ENCODE measurements around the gene CDC34. TPM values are rescaled to one million over a fixed set of nuclear protein-coding genes. Genes with fewer than 3 reads are reported as not detected.

The CDC34 gene
- total RNA-seq, 1 donor from 2014 or later = 56.6 TPM

DNA sequence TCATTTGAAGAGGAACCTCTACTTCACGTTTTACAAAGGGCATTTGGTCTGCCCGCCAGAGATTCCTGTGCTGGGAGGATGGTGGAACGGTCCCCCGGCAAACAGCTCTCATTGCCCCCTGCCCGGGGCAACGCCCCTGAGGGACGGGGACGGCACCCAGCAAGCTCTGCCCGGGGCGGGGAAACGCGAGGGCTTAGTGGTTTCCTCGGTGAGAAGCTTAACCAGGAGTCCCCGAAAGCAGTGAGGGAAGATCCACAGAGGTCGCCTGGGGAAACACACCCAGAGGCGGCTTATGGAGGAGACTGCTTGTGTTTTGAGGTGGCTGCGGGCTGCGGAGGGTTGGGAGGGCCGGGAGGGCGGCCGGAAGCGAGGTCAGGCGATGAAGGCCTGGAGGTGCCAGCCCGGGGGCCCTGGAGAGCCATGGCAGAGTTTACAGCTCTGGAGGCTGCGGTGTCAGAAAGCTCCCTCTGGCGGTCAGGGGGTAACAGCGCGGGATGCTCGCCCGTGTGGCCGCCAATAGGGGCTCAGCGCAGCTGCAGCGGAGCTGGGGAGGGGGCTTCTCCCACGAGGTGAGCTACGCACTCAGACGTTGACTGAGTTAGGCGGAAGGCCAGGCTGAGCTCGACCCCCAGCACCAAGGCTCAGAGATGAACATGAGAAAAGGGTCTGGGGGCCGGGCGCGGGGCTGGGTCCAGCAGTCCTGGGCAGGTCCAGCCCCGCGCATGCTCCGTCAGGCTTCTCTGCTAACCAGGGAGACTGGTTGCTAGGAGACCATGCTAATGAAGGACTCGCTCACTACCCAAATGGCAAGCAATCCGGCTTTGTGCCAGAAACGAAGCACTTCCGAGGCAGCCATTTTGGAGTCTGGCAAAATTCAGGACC, 24.9 kb upstream of the CDC34 start:
- peak overlapping the region; percentile 98 for H3K4me3 Mint-ChIP-seq
- peak overlapping the region; percentile 100 for H3K27ac Mint-ChIP-seq
- H3K4me1 Mint-ChIP-seq (ENCODE audit: low read depth) = peaks cover 41% of the 10 kb centered on the region
- H3K36me3 Mint-ChIP-seq (ENCODE audit: low read depth) = peaks cover 4% of the 10 kb centered on the region
- peak; percentile 92 for DNase-seq (ENCODE audit: low spot score)
- intact Hi-C loops (cut with micrococcal nuclease) = loop anchor here (1.0 to 5.0 kb wide), 6 partner anchors 17 to 290 kb away; partner anchors contain the start of genes BSG, CDC34, MIER2 and POLRMT
- no peaks in the 10 kb centered on the region for H3K9me3 Mint-ChIP-seq
- no peaks in the 10 kb centered on the region for H3K27me3 Mint-ChIP-seq (ENCODE audit: insufficient read depth)

GRCh38 chr19:507286-508203, 24.0 kb upstream of the CDC34 start, which contains the start of gene TPGS1:
TPGS1 (plus strand) TSS chr19:507497; CDS start chr19:507507, 10 bp downstream.
- H3K27me3 Mint-ChIP-seq (ENCODE audit: insufficient read depth) = no peaks in the 10 kb centered on the region
- no peaks in the 10 kb centered on the region for H3K9me3 Mint-ChIP-seq
- intact Hi-C loops (cut with micrococcal nuclease) = loop anchor here (1.0 to 5.0 kb wide), 6 partner anchors 18 to 289 kb away; partner anchors contain the start of genes BSG, CDC34, MIER2 and POLRMT
- H3K27ac Mint-ChIP-seq = peak within 1 kb of the TSS; percentile 100
- H3K36me3 Mint-ChIP-seq (ENCODE audit: low read depth) = peaks cover 4% of the 10 kb centered on the region
- peaks cover 45% of the 10 kb centered on the region for H3K4me1 Mint-ChIP-seq (ENCODE audit: low read depth)
- DNase-seq (ENCODE audit: low spot score) = peak; percentile 83
- H3K4me3 Mint-ChIP-seq = peak within 1 kb of the TSS; percentile 98

DNA sequence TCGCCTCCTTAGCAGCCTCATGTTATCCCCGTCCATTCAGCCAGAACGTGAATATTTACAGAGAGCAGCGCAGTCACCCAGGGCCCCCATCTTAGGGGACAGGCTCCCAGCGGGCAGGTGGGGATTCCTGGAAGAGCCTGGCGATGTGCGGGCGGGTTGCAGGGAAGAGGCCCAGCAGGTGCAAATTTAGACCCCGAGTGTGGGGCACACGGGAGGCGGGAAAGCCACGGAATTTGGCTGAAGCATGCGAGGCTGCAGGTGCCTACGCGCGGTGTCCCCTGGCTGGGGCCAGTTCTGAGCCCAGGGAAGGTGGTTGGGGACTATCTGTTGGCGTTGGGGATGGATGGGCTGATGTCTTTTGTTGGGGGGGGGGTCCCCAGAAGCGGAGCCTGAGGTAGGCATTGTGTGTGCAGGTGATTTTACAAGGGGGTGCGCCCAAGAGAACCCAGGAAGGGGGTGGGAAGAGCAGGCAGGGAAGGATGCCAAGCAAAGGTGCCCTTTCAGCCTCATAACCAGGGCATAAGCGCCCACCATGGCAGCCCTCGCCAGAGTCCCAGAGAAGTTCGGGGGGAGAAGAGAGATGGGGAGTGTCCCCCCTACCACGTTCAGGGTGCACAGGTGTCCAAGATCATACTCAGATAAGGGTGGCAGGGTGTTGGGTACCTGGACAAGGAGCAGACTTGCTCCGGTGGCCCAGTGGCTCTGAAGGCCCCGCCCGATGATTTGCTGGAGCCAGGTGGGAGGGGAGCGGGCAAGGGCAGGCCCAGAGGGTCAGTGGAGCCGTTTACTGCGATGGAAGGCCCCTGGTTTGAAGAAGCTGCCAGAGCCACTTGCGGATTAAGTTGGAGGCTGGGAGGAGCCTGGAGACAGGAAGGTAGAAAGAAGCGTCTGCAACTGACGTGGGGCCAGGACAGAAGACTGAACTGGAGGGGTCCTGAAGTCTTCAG, 23.1 kb upstream of the CDC34 start:
- intact Hi-C loops (cut with micrococcal nuclease) = loop anchor here (5.0 kb wide), 1 partner anchor 166 kb away; the partner anchor contains the start of gene MIER2
- Mint-ChIP-seq H3K27me3 (ENCODE audit: insufficient read depth) (no peaks in the 10 kb centered on the region), H3K4me3 (peak overlapping the region; percentile 98), H3K4me1 (ENCODE audit: low read depth) (peaks cover 42% of the 10 kb centered on the region), H3K9me3 (no peaks in the 10 kb centered on the region), H3K27ac (peak overlapping the region; percentile 86), H3K36me3 (ENCODE audit: low read depth) (peaks cover 4% of the 10 kb centered on the region)
- no peak for DNase-seq (ENCODE audit: low spot score)

- Mint-ChIP-seq H3K9me3 (no peaks in the 10 kb centered on the region), H3K4me1 (ENCODE audit: low read depth) (peaks cover 50% of the 10 kb centered on the region), H3K27ac (peak overlapping the region; percentile 99), H3K36me3 (ENCODE audit: low read depth) (peaks cover 11% of the 10 kb centered on the region), H3K27me3 (ENCODE audit: insufficient read depth) (no peaks in the 10 kb centered on the region), H3K4me3 (peak overlapping the region; percentile 81)
- DNase-seq (ENCODE audit: low spot score) = peak; percentile 90
- intact Hi-C loops (cut with micrococcal nuclease) = loop anchor here (1.0 kb wide), 3 partner anchors 21 to 215 kb away; partner anchors contain the start of genes BSG and CDC34
Observed at GRCh38 chr19:510606-511100, 20.9 kb upstream of the CDC34 start.

DNA sequence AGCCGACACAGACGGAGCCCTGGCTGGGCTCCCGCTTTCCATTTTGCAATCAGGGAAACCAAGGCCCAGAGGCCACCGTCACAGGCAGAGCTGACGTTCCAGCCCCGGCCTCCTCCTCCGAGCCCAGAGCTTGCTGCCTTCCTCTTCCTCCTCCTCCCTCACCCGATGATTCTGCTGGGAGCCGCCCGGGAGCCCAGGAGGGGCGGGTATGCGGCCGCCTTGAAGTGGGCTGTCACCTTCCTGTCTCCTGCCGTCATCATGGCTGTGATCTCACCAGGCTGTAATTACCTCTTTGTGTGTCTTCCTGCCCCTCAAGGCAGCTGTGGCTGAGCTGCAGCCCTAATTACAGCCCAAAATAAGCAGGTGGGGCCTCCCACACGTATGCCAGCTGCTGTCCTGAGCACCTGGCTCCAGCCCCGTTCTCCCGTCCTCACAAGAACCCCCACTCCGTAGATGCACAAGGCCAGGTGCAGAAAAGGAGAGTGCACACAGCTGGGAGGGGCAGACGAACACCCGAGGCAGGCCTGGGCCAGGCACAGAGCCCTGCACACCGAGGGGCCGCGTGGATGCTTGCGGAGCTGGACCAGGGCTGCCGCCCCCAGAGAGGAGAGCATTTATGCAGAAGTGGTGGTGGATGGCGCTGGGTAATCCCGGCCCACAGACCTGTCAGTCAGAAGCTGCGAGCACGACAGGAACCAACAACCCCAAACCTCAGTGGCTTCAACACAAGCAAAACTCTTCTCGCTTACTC, 20.3 kb upstream of the CDC34 start:
- H3K4me3 Mint-ChIP-seq = peak overlapping the region; percentile 81
- H3K27ac Mint-ChIP-seq = peak overlapping the region; percentile 99
- H3K27me3 Mint-ChIP-seq (ENCODE audit: insufficient read depth) = no peaks in the 10 kb centered on the region
- peaks cover 50% of the 10 kb centered on the region for H3K4me1 Mint-ChIP-seq (ENCODE audit: low read depth)
- peak; percentile 85 for DNase-seq (ENCODE audit: low spot score)
- no peaks in the 10 kb centered on the region for H3K9me3 Mint-ChIP-seq
- intact Hi-C loops (cut with micrococcal nuclease) = loop anchor here (1.0 kb wide), 2 partner anchors 20 to 61 kb away; partner anchors contain the start of genes BSG and CDC34
- H3K36me3 Mint-ChIP-seq (ENCODE audit: low read depth) = peaks cover 11% of the 10 kb centered on the region

- H3K4me3 Mint-ChIP-seq = no peak overlapping the region
- no peaks in the 10 kb centered on the region for H3K27me3 Mint-ChIP-seq (ENCODE audit: insufficient read depth)
- intact Hi-C loops (cut with micrococcal nuclease) = no loop called here
- H3K4me1 Mint-ChIP-seq (ENCODE audit: low read depth) = peaks cover 54% of the 10 kb centered on the region
- no peak for DNase-seq (ENCODE audit: low spot score)
- H3K27ac Mint-ChIP-seq = no peak overlapping the region
- H3K9me3 Mint-ChIP-seq = no peaks in the 10 kb centered on the region
- peaks cover 13% of the 10 kb centered on the region for H3K36me3 Mint-ChIP-seq (ENCODE audit: low read depth)
Observed at GRCh38 chr19:512547-513365, 18.8 kb upstream of the CDC34 start.

- Mint-ChIP-seq H3K36me3 (ENCODE audit: low read depth) (peaks cover 13% of the 10 kb centered on the region), H3K27ac (no peak overlapping the region)
Observed at GRCh38 chr19:513368-514165, 18.0 kb upstream of the CDC34 start.

GRCh38 chr19:514166-514663, 17.3 kb upstream of the CDC34 start:
- Mint-ChIP-seq H3K4me1 (ENCODE audit: low read depth) (peaks cover 40% of the 10 kb centered on the region), H3K27me3 (ENCODE audit: insufficient read depth) (no peaks in the 10 kb centered on the region), H3K27ac (no peak overlapping the region), H3K4me3 (no peak overlapping the region), H3K9me3 (no peaks in the 10 kb centered on the region), H3K36me3 (ENCODE audit: low read depth) (peaks cover 11% of the 10 kb centered on the region)
- no peak for DNase-seq (ENCODE audit: low spot score)
- intact Hi-C loops (cut with micrococcal nuclease) = no loop called here

More at GRCh38 chr19:513368-514165, 18.0 kb upstream of the CDC34 start:
- intact Hi-C loops (cut with micrococcal nuclease) = no loop called here
- H3K4me1 Mint-ChIP-seq (ENCODE audit: low read depth) = peaks cover 46% of the 10 kb centered on the region
- no peaks in the 10 kb centered on the region for H3K9me3 Mint-ChIP-seq
- no peak overlapping the region for H3K4me3 Mint-ChIP-seq
- no peaks in the 10 kb centered on the region for H3K27me3 Mint-ChIP-seq (ENCODE audit: insufficient read depth)
- no peak for DNase-seq (ENCODE audit: low spot score)

DNA sequence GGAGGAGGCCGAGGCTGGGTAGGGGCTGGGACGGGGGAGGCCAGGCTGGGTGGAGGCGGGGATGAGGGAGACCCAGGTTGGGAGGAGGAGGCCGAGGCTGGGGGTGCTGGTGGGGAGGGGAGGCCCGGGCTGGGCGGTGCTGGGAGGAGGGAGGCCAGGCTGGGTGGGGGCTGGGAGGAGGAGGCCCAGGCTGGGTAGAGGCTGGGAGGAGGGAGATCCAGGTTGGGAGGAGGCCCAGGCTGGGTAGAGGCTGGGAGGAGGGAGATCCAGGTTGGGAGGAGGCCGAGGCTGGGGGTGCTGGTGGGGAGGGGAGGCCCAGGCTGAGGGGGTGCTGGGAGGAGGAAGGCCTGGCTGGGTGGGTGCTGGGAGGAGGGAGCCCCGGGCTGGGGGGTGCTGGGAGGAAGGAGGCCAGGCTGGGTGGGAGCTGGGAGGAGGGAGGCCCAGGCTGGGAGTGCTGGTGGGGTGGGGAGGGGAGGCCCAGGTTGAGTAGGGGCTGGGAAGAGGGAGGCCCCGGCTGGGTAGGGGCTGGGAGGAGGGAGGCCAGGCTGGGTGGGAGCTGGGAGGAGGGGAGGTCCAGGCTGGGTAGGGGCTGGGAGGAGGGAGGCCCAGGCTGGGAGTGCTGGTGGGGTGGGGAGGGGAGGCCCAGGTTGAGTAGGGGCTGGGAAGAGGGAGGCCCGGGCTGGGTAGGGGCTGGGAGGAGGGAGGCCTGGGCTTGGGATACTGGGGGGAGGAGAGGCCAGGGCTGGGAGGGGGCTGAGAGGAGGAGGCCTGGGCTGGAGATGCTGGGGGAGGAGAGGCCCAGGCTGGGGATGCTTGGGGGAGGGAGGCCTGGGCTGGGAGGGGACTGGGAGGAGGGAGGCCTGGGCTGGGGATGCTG, 13.6 kb upstream of the CDC34 start:
- H3K27me3 Mint-ChIP-seq (ENCODE audit: insufficient read depth) = no peaks in the 10 kb centered on the region
- H3K9me3 Mint-ChIP-seq = no peaks in the 10 kb centered on the region
- H3K36me3 Mint-ChIP-seq (ENCODE audit: low read depth) = peaks cover 9% of the 10 kb centered on the region
- no peak for DNase-seq (ENCODE audit: low spot score)
- H3K27ac Mint-ChIP-seq = no peak overlapping the region
- H3K4me3 Mint-ChIP-seq = no peak overlapping the region
- peaks cover 12% of the 10 kb centered on the region for H3K4me1 Mint-ChIP-seq (ENCODE audit: low read depth)
- intact Hi-C loops (cut with micrococcal nuclease) = no loop called here
